MM.1S (cell line): ENCODE data around the gene HS6ST3.

ENCODE experiments used
- EZH2phosphoT487 ChIP-seq: fragments of 300-600 bp; sonication (generic); IDR thresholded peaks from 2 replicates; pipeline ENCODE4 v1.6.1; 2018; ENCODE audit warnings: antibody characterized with exemption, low read length
- TF ChIP-seq, protein P1 (sequence below): fragments of 300-600 bp; sonication (generic); IDR thresholded peaks from 2 replicates; pipeline ENCODE4 v1.5.1; 2016; ENCODE audit warnings: antibody characterized with exemption, low read length, mixed read lengths

DNA sequence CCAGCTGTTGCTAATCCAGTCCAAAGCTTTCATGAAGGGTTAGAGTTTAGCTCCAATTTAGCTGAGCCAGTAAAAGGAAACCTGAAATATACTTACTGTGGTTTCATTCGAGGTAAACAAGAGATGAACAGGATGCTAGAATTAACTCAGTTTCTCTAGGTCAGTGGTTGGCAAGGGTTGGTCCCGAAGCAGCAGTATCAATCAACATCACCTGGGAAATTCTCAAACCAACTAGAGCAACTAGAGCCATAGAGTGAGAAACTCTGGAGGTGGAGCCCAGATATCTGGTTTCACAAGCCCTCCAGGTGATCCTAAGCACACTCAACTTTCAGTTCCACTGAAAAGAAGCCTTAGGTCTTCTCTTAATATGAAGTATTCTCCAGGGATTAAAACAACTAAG is 527.6 kb downstream of the HS6ST3 start:
- TF ChIP-seq, protein P1, sequence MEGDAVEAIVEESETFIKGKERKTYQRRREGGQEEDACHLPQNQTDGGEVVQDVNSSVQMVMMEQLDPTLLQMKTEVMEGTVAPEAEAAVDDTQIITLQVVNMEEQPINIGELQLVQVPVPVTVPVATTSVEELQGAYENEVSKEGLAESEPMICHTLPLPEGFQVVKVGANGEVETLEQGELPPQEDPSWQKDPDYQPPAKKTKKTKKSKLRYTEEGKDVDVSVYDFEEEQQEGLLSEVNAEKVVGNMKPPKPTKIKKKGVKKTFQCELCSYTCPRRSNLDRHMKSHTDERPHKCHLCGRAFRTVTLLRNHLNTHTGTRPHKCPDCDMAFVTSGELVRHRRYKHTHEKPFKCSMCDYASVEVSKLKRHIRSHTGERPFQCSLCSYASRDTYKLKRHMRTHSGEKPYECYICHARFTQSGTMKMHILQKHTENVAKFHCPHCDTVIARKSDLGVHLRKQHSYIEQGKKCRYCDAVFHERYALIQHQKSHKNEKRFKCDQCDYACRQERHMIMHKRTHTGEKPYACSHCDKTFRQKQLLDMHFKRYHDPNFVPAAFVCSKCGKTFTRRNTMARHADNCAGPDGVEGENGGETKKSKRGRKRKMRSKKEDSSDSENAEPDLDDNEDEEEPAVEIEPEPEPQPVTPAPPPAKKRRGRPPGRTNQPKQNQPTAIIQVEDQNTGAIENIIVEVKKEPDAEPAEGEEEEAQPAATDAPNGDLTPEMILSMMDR = no peak
- TF ChIP-seq EZH2phosphoT487 = no peak
